CD4-positive, alpha-beta T cell treated with Interleukin-17A for 1 hour (primary cell): ENCODE results near the gene PDE4D.
"Not testable (repeated sequence)": the region's sequence is repeated elsewhere in the genome, so short reads cannot be mapped to it uniquely, and the experiment has no call there.

ENCODE experiments used
- DNase-seq: peaks from one replicate; pipeline ENCODE4 v3.0.0-alpha.2; 2020

PDE4D gene

GRCh38 chr5:59693492-59694309, 199.8 kb downstream of the PDE4D start:
- no peak for DNase-seq

GRCh38 chr5:59685793-59686192, 207.7 kb downstream of the PDE4D start:
- no peak for DNase-seq

GRCh38 chr5:59685191-59685530, 208.4 kb downstream of the PDE4D start:
- DNase-seq, result no peak

- no peak for DNase-seq
These were observed 208.9 kb downstream of the PDE4D start for GRCh38 chr5:59684388-59685190.

GRCh38 chr5:59683311-59683710, 210.2 kb downstream of the PDE4D start:
- no peak for DNase-seq

GRCh38 chr5:59682542-59682941, 211.0 kb downstream of the PDE4D start:
- DNase-seq, result no peak

GRCh38 chr5:59678943-59679342, 214.6 kb downstream of the PDE4D start:
- no peak for DNase-seq

GRCh38 chr5:59674763-59675162, 218.8 kb downstream of the PDE4D start:
- DNase-seq, result no peak

GRCh38 chr5:59673438-59674058, 220.0 kb downstream of the PDE4D start:
- peak; percentile 50 for DNase-seq

- DNase-seq, result no peak
These were observed 227.0 kb downstream of the PDE4D start for GRCh38 chr5:59666440-59667068.

GRCh38 chr5:59665832-59666203, 227.7 kb downstream of the PDE4D start:
- not testable (repeated sequence) for DNase-seq

- no peak for DNase-seq
These were observed 228.3 kb downstream of the PDE4D start for GRCh38 chr5:59665086-59665831.

- DNase-seq, result no peak
These were observed 231.4 kb downstream of the PDE4D start for GRCh38 chr5:59661954-59662615.

- DNase-seq, result no peak
These were observed 232.2 kb downstream of the PDE4D start for GRCh38 chr5:59661311-59661710.

- no peak for DNase-seq
These were observed 232.8 kb downstream of the PDE4D start for GRCh38 chr5:59660737-59661136.

- no peak for DNase-seq
These were observed 236.9 kb downstream of the PDE4D start for GRCh38 chr5:59656351-59657254.

- no peak for DNase-seq
These were observed 237.7 kb downstream of the PDE4D start for GRCh38 chr5:59655693-59656309.

GRCh38 chr5:59654691-59655090, 238.8 kb downstream of the PDE4D start:
- DNase-seq, result no peak

- no peak for DNase-seq
These were observed 241.1 kb downstream of the PDE4D start for GRCh38 chr5:59652449-59652848.
